BLaER1 treated with 17β-estradiol and CSF1 and Interleukin-3, amounts not matched to agents 10 nM and 100 nM (cell line): ENCODE measurements around the gene ACSS2.

Source experiments
- H3K27ac ChIP-seq, 11 experiments: shearing (Covaris generic); formaldehyde crosslinking; 2 replicates each; pipeline ENCODE4 v1.8.1; 2022
- H3K27me3 ChIP-seq, 11 experiments: shearing (Covaris generic); formaldehyde crosslinking; 2 replicates each; pipeline ENCODE4 v1.8.1; 2022
- H3K36me3 ChIP-seq, 11 experiments: shearing (Covaris generic); formaldehyde crosslinking; 2 replicates each; pipeline ENCODE4 v1.8.1; 2022
- H3K4me1 ChIP-seq, 10 experiments: shearing (Covaris generic); formaldehyde crosslinking; 2 replicates each; pipeline ENCODE4 v1.8.1; 2022
- H3K4me2 ChIP-seq, 11 experiments: shearing (Covaris generic); formaldehyde crosslinking; 2 replicates each; pipeline ENCODE4 v1.8.1; 2022
- H3K4me3 ChIP-seq, 10 experiments: shearing (Covaris generic); formaldehyde crosslinking; 2 replicates each; pipeline ENCODE4 v1.8.1; 2022
- H3K9ac ChIP-seq, 11 experiments: shearing (Covaris generic); formaldehyde crosslinking; 2 replicates each; pipeline ENCODE4 v1.8.1; 2022
- H3K9me3 ChIP-seq, 11 experiments: shearing (Covaris generic); formaldehyde crosslinking; replicated peaks in 1 of 11; 2 replicates each; pipeline ENCODE4 v1.8.1; 2022
- H4K20me1 ChIP-seq, 11 experiments: shearing (Covaris generic); formaldehyde crosslinking; 2 replicates each; pipeline ENCODE4 v1.8.1; 2022
- Cebpa-rat ChIP-seq, 11 experiments: shearing (Covaris generic); IDR thresholded peaks; 2 replicates each; pipeline ENCODE4 v1.8.1; 2022

The ACSS2 gene

DNA sequence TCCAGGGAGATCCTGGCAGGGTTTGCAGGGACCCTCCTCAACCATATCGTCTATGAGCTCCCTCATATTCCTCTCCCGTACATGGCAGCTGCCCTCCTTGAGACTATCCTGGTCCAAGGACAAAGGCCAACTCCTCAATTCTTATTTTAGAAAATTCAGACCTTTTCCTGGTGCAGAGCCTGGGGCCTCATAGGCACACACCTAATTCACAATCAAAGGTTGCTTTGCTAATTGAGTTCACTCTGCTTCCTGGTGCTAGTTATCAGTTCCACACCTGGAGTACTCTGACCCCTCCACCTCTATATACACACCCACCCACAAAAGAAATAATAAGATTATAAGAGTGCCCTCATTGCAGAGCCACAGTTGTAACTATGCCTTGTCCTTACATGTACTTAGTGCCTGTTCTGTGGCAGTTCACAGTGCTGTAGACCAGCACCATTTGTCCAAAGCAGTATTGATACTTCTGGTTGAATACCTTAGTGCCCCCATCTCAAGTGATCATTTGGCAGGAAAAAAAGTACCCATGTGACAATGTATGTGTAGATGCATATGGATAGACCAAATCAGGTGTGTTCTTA is 40.5 kb downstream of the ACSS2 start:
- no peaks in the 10 kb centered on the region for H3K9me3 ChIP-seq
- H4K20me1 ChIP-seq: no peaks in the 10 kb centered on the region; a peak in 1 of 22 replicates
- no peak for TF ChIP-seq Cebpa-rat (IDR thresholded peaks at IDR 0.05)

DNA sequence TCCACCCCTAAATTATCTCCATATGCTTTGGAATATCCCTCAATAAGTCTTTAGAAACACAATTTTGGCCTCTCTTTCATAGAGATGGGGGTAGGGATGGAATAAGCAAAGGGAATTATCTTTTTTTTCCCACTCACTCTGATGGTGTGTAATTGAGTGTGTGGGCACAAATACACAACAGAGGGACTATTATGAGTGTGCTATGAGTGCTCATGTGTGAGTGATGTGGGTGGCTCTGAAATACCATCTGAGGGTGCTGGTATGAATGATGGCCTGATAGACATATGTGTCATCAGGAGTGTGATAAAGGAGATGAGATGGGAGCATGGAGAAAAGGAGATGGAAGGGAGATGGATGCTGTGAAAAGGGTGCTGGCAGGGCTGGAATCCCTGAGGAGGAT is 43.6 kb downstream of the ACSS2 start:
- peaks cover 0 to 8% (median 0%) of the 10 kb centered on the region in 10 experiments; a peak in 3 of 20 replicates for H3K4me1 ChIP-seq
- no peak overlapping the region for H3K4me3 ChIP-seq
- no peaks in the 10 kb centered on the region for H3K27me3 ChIP-seq
- H3K36me3 ChIP-seq: peaks cover 29 to 92% (median 52%) of the 10 kb centered on the region in 11 experiments
- TF ChIP-seq Cebpa-rat (IDR thresholded peaks at IDR 0.05): no peak
- no peak overlapping the region for H3K9ac ChIP-seq
- no peak overlapping the region for H3K27ac ChIP-seq
- H3K9me3 ChIP-seq: no peaks in the 10 kb centered on the region
- H4K20me1 ChIP-seq: no peaks in the 10 kb centered on the region; a peak in 1 of 22 replicates
- no peak overlapping the region for H3K4me2 ChIP-seq

More for the DNA sequence above, 40.5 kb downstream of the ACSS2 start:
- Histone ChIP-seq H3K27me3 (no peaks in the 10 kb centered on the region), H3K36me3 (peaks cover 11 to 83% (median 28%) of the 10 kb centered on the region in 11 experiments), H3K27ac (no peak overlapping the region), H3K4me2 (no peak overlapping the region), H3K9ac (no peak overlapping the region), H3K4me3 (no peak overlapping the region), H3K4me1 (peaks cover 0 to 8% (median 0%) of the 10 kb centered on the region in 10 experiments; a peak in 3 of 20 replicates)

DNA sequence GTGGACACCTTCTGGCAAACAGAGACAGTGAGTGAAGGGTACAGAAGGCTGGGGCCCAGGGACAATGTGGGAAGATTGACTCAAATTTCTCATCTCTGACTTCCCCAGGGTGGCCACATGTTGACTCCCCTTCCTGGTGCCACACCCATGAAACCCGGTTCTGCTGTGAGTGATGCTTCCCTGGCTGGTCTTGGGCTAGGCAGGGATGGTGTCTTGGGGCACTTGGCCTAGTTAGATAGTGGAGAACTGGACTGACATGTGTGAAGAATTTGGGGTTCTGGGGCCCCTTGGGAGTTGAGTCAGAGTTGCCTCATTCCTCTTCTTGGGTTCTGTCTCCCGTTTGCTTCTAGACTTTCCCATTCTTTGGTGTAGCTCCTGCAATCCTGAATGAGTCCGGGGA is 45.0 kb downstream of the ACSS2 start:
- Histone ChIP-seq H3K9me3 (no peaks in the 10 kb centered on the region), H3K36me3 (peaks cover 43 to 98% (median 66%) of the 10 kb centered on the region in 11 experiments), H3K27me3 (no peaks in the 10 kb centered on the region), H3K27ac (no peak overlapping the region), H3K4me3 (no peak overlapping the region), H3K4me1 (peaks cover 0 to 8% (median 3%) of the 10 kb centered on the region in 10 experiments; a peak in 7 of 20 replicates), H3K9ac (no peak overlapping the region), H3K4me2 (no peak overlapping the region; a peak in 1 of 22 replicates), H4K20me1 (no peaks in the 10 kb centered on the region; a peak in 2 of 22 replicates)
- no peak for TF ChIP-seq Cebpa-rat (IDR thresholded peaks at IDR 0.05)

DNA sequence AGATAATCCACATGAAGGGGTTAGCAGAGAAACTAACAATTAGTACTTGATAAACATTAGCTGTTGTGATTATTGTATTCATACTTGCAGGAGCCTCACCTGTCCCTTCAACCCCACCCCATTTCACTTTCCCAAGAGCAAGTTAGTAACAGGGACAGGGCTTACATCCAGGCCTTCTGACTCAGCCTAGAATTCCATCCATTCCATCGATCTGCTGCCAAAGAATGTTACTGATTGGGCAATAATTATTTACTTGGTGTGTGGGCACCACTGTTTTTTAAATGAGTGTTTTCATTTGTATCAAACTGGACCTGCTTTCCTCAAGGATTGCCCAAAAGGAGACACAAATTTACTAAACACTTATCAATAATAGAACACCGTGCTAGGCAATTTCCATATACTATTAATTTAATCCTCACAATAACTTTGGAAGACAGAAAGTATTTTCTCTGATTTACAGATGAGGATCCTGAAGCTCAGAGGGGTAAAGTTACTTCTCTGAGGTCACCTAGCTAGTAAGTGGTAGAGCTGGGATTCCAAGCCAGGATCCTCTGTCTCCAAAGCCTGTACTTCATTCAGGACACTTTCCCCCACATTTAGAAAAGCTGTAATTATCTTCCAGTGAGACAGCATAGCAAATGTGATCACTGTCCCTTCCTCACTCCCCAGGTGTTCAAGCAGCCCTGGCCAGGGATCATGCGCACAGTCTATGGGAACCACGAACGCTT is 46.4 kb downstream of the ACSS2 start:
- Histone ChIP-seq H3K36me3 (peaks cover 57 to 98% (median 78%) of the 10 kb centered on the region in 11 experiments), H3K4me3 (no peak overlapping the region), H3K4me1 (peaks cover 0 to 10% (median 5%) of the 10 kb centered on the region in 10 experiments; a peak in 8 of 20 replicates), H3K9ac (no peak overlapping the region), H3K27ac (no peak overlapping the region), H3K9me3 (no peaks in the 10 kb centered on the region), H4K20me1 (peaks cover 0 to 6% (median 0%) of the 10 kb centered on the region in 11 experiments; a peak in 4 of 22 replicates), H3K27me3 (no peaks in the 10 kb centered on the region), H3K4me2 (no peak overlapping the region)
- TF ChIP-seq Cebpa-rat (IDR thresholded peaks at IDR 0.05): peak in 1 of 11 experiments; percentile 44; a peak in 1 of 22 replicates

DNA sequence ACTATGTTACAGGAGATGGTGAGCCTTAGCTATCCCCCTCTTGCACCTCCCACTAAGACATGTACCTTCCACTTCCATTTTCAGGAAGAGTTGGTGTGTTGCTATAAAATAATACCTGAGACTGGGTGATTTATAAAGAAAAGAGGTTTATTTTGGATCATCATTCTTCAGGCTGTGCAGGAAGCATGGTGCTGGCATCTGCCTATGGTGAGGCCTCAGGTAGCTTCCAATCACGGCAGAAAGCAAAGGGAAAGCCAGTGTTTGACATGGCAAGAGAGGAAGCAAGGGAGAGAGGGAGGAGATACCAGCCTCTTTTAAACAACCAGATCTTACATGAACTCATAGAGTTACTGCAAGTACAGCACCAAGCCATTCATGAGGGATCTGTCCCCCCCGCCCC is 47.0 kb downstream of the ACSS2 start:
- H3K36me3 ChIP-seq: peaks cover 63 to 98% (median 84%) of the 10 kb centered on the region in 11 experiments
- TF ChIP-seq Cebpa-rat (IDR thresholded peaks at IDR 0.05): no peak

DNA sequence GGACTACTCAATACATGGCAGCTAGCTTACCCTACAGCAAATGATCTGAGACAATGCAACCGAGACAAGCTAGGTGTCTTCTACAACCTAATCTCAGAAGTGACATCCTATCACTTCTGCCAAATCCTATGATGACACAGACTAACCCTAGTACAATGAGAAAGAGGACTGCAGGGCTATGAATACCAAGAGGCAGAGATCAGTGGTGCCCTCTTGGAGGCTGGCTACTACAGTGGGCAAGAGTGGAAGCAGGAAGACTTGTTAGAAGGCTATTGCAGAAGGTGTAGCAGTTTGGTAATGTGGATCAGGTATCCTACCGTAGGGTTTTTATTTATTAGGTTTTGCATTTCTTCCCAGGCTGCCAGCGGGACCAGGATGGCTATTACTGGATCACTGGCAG is 48.9 kb downstream of the ACSS2 start:
- Histone ChIP-seq H3K36me3 (peaks cover 77 to 98% (median 91%) of the 10 kb centered on the region in 11 experiments), H3K27ac (no peak overlapping the region), H3K4me3 (no peak overlapping the region)

More for the DNA sequence above, 47.0 kb downstream of the ACSS2 start:
- Histone ChIP-seq H3K27me3 (no peaks in the 10 kb centered on the region), H3K4me1 (peaks cover 0 to 10% (median 5%) of the 10 kb centered on the region in 10 experiments; a peak in 8 of 20 replicates), H3K27ac (no peak overlapping the region), H4K20me1 (peaks cover 0 to 6% (median 0%) of the 10 kb centered on the region in 11 experiments; a peak in 4 of 22 replicates), H3K4me2 (no peak overlapping the region), H3K9me3 (no peaks in the 10 kb centered on the region), H3K4me3 (no peak overlapping the region), H3K9ac (no peak overlapping the region)

DNA sequence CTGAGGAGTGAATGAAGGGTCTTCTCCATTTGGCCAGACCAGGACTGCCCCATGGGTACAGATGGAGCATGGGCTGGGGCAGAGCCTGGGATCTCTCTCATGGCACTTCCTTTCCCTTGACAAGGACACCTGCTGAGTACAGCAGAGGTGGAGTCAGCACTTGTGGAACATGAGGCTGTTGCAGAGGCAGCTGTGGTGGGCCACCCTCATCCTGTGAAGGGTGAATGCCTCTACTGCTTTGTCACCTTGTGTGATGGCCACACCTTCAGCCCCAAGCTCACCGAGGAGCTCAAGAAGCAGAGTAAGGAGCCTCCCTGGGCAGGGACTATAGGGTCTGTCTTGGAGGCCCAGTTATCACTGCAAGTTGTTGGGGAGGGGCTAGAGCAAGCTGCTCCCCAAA is 49.6 kb downstream of the ACSS2 start:
- Histone ChIP-seq H3K9ac (no peak overlapping the region), H3K4me1 (peaks cover 0 to 10% (median 4%) of the 10 kb centered on the region in 10 experiments; a peak in 8 of 20 replicates), H3K4me2 (no peak overlapping the region), H3K27me3 (no peaks in the 10 kb centered on the region), H3K27ac (no peak overlapping the region), H3K9me3 (no peaks in the 10 kb centered on the region), H3K36me3 (peaks cover 77 to 98% (median 91%) of the 10 kb centered on the region in 11 experiments), H3K4me3 (no peak overlapping the region), H4K20me1 (peaks cover 0 to 7% (median 0%) of the 10 kb centered on the region in 11 experiments; a peak in 3 of 22 replicates)
- TF ChIP-seq Cebpa-rat (IDR thresholded peaks at IDR 0.05): no peak

More for the DNA sequence above, 48.9 kb downstream of the ACSS2 start:
- no peaks in the 10 kb centered on the region for H3K9me3 ChIP-seq
- no peaks in the 10 kb centered on the region for H3K27me3 ChIP-seq
- no peak overlapping the region for H3K4me2 ChIP-seq
- H4K20me1 ChIP-seq: peaks cover 0 to 6% (median 0%) of the 10 kb centered on the region in 11 experiments; a peak in 3 of 22 replicates
- no peak for TF ChIP-seq Cebpa-rat (IDR thresholded peaks at IDR 0.05)
- no peak overlapping the region for H3K9ac ChIP-seq
- peaks cover 0 to 10% (median 5%) of the 10 kb centered on the region in 10 experiments; a peak in 8 of 20 replicates for H3K4me1 ChIP-seq

DNA sequence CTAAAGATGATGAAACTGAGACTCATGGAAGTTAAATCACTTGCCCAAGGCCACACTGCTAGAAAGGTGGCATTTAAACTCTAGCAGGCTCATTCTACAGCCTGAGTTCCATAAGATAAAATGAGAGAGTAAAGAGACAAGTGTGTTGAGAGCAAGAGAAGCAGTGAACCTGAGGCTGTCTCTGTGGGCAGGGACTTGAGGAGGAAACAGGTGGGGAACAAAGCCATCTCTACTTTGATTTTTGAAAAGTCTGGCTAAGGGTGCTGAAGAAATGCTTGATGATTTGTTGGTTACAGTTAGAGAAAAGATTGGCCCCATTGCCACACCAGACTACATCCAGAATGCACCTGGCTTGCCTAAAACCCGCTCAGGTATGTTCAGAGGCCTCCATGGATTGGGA is 50.2 kb downstream of the ACSS2 start:
- Histone ChIP-seq H4K20me1 (peaks cover 0 to 11% (median 0%) of the 10 kb centered on the region in 11 experiments; a peak in 3 of 22 replicates), H3K4me1 (peaks cover 0 to 10% (median under 1%) of the 10 kb centered on the region in 10 experiments; a peak in 5 of 20 replicates), H3K36me3 (peaks cover 79 to 98% (median 91%) of the 10 kb centered on the region in 11 experiments), H3K27me3 (no peaks in the 10 kb centered on the region), H3K9me3 (no peaks in the 10 kb centered on the region), H3K27ac (no peak overlapping the region), H3K4me2 (no peak overlapping the region), H3K9ac (no peak overlapping the region), H3K4me3 (no peak overlapping the region)
- no peak for TF ChIP-seq Cebpa-rat (IDR thresholded peaks at IDR 0.05)

DNA sequence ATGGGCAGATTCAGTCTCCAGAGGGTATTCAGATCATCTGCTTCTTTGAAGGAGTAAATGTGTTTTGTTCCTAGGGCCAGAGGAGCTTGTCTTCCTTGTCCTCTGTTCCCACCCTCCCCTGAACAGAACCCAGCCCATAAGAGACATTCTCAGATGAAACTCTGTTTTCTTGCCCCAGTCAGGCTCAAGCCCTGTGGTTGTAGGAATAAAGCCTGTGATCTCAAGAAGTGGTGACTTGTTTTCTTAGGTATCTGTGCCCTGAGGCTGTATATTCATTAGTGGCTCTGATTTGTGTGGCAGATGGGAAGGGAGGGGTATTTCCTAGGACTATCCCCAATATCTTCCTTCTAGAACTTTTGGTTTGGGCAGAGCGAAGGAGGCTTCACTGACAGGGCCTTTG is 51.3 kb downstream of the ACSS2 start:
- Histone ChIP-seq H4K20me1 (peaks cover 0 to 11% (median 0%) of the 10 kb centered on the region in 11 experiments; a peak in 3 of 22 replicates), H3K4me3 (no peak overlapping the region), H3K27me3 (no peaks in the 10 kb centered on the region), H3K27ac (no peak overlapping the region), H3K4me2 (no peak overlapping the region), H3K36me3 (peaks cover 91 to 98% (median 94%) of the 10 kb centered on the region in 11 experiments), H3K9ac (no peak overlapping the region), H3K9me3 (no peaks in the 10 kb centered on the region), H3K4me1 (peaks cover 0 to 10% (median 0%) of the 10 kb centered on the region in 10 experiments; a peak in 5 of 20 replicates)
- no peak for TF ChIP-seq Cebpa-rat (IDR thresholded peaks at IDR 0.05)
